ENCODE data around the gene DPYD. TPM values are rescaled to one million over a fixed set of nuclear protein-coding genes. Genes with fewer than 3 reads are reported as not detected.
"Not testable (repeated sequence)": the region's sequence is repeated elsewhere in the genome, so short reads cannot be mapped to it uniquely, and the experiment has no call there.

DPYD gene
- total and polyA plus RNA-seq, 4 donors, result 16.2 to 51.3 (median 29.1) TPM

DNA sequence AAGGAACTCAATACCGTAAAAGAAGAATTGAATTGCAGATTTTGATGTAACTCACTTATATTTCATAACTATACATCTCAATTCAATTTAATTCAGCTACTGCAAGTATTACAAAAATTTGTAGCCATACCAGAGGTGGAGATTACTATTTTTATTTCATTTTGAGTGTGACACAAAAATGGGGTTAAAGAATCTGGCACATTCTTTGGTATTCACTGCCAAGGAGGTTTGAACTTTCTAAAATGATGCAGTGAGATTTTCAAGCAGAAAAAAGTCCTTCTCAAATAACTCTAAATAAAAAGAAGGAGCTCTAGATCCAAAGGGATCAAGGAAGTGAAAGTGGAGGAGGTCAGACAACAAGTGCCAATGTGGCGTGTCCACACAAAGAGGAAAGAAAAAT lies 569.0 kb downstream of the DPYD start:
- no peak overlapping the region for H3K27ac ChIP-seq (ENCODE audit: low read depth in 1 of 2, low read length in 2 of 2)
- WGBS, 2 donors, result 53 to 57% methylated on average over 2 of the region's 2 CpGs
- intact Hi-C loops (cut with DNase I), result no loop called here
- no peaks in the 10 kb centered on the region for H3K36me3 ChIP-seq (ENCODE audit: control insufficient read depth in 1 of 2, insufficient read depth in 2 of 2, low read length in 1 of 2)
- H3K4me3 ChIP-seq (ENCODE audit: low read length in 2 of 2), result no peak overlapping the region
- H3K9me3 ChIP-seq (ENCODE audit: control insufficient read depth, low read length), result no peaks in the 10 kb centered on the region
- ATAC-seq (ENCODE audit: low FRiP score), result no peak
- H3K4me1 ChIP-seq (ENCODE audit: control insufficient read depth in 1 of 2, insufficient read depth in 2 of 2, low read length in 2 of 2), result no peaks in the 10 kb centered on the region
- DNase-seq, result no peak
- H3K27me3 ChIP-seq (ENCODE audit: control insufficient read depth in 1 of 2, insufficient read depth in 2 of 2, low read length in 1 of 2), result no peaks in the 10 kb centered on the region

GRCh38 chr1:97350662-97351061 lies 570.2 kb downstream of the DPYD start:
- H3K27me3 ChIP-seq (ENCODE audit: control insufficient read depth in 1 of 2, insufficient read depth in 2 of 2, low read length in 1 of 2), result no peaks in the 10 kb centered on the region
- ATAC-seq (ENCODE audit: low FRiP score), result no peak
- H3K27ac ChIP-seq (ENCODE audit: low read depth in 1 of 2, low read length in 2 of 2), result no peak overlapping the region

GRCh38 chr1:97350241-97350640 lies 570.6 kb downstream of the DPYD start:
- no peaks in the 10 kb centered on the region for H3K27me3 ChIP-seq (ENCODE audit: control insufficient read depth in 1 of 2, insufficient read depth in 2 of 2, low read length in 1 of 2)
- H3K36me3 ChIP-seq (ENCODE audit: control insufficient read depth in 1 of 2, insufficient read depth in 2 of 2, low read length in 1 of 2), result no peaks in the 10 kb centered on the region
- no peak for DNase-seq
- no peak overlapping the region for H3K4me3 ChIP-seq (ENCODE audit: low read length in 2 of 2)
- H3K9me3 ChIP-seq (ENCODE audit: control insufficient read depth, low read length), result no peaks in the 10 kb centered on the region
- ATAC-seq (ENCODE audit: low FRiP score), result no peak
- no peak overlapping the region for H3K27ac ChIP-seq (ENCODE audit: low read depth in 1 of 2, low read length in 2 of 2)
- no peaks in the 10 kb centered on the region for H3K4me1 ChIP-seq (ENCODE audit: control insufficient read depth in 1 of 2, insufficient read depth in 2 of 2, low read length in 2 of 2)
- intact Hi-C loops (cut with DNase I), result no loop called here

More at GRCh38 chr1:97350662-97351061, 570.2 kb downstream of the DPYD start:
- Histone ChIP-seq H3K9me3 (ENCODE audit: control insufficient read depth, low read length) (no peaks in the 10 kb centered on the region), H3K36me3 (ENCODE audit: control insufficient read depth in 1 of 2, insufficient read depth in 2 of 2, low read length in 1 of 2) (no peaks in the 10 kb centered on the region), H3K4me1 (ENCODE audit: control insufficient read depth in 1 of 2, insufficient read depth in 2 of 2, low read length in 2 of 2) (no peaks in the 10 kb centered on the region), H3K4me3 (ENCODE audit: low read length in 2 of 2) (no peak overlapping the region)
- WGBS, 2 donors, result 38 to 53% methylated on average over 2 of the region's 2 CpGs
- DNase-seq, result no peak
- intact Hi-C loops (cut with DNase I), result no loop called here

DNA sequence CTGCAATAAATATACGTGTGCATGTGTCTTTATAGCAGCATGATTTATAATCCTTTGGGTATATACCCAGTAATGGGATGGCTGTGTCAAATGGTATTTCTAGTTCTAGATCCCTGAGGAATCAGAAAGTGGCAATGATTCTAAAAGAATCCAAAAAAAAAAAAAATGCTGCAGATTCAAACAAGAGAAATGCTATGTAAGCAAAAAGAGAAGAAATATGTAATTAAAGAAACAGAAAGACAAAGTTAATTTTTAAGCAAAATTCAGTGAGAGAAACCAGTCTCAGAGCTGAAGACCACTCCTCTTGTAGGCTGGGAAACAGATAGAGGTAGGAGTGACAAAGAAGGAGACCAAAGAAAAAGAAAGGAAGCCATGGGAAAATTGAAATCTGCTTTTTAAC lies 571.0 kb downstream of the DPYD start:
- H3K27me3 ChIP-seq (ENCODE audit: control insufficient read depth in 1 of 2, insufficient read depth in 2 of 2, low read length in 1 of 2); H3K9me3 ChIP-seq (ENCODE audit: control insufficient read depth, low read length); H3K36me3 ChIP-seq (ENCODE audit: control insufficient read depth in 1 of 2, insufficient read depth in 2 of 2, low read length in 1 of 2); DNase-seq; H3K4me1 ChIP-seq (ENCODE audit: control insufficient read depth in 1 of 2, insufficient read depth in 2 of 2, low read length in 2 of 2); ATAC-seq (ENCODE audit: low FRiP score); H3K27ac ChIP-seq (ENCODE audit: low read depth in 1 of 2, low read length in 2 of 2); intact Hi-C loops (cut with DNase I); H3K4me3 ChIP-seq (ENCODE audit: low read length in 2 of 2): not testable (repeated sequence)
- no CpG with 5 or more reads among the region's 1 CpG for WGBS, 2 donors

DNA sequence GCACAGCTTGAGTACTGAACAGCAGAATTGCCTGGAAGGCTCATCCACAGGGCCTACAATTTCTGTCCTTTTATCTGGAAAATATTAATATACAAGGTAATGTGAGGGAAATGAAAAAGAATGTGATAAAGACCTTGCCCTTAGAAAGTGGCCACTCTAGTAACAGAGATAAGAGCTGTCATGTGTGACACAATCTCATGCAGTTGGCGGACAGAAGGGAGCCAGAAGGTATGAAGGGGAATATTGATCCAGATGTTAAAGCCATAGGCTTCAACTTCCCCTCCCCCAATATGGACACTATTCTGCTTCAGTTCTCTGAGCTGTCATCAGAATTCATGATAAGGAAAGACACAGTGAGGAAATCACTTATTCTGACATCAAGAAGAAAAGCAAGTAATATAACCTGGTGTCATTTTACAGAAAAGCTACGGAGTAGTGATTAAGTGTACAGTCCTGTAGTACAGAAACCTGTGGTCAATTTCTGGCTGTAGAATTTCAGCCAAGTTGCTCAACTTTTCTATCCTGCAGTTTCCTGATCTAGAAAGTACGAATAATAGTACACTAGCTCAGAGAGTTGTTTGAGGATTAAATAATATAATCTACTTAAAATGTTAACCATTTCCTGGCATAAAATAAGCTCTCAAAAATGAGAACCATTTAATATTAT lies 572.1 kb downstream of the DPYD start:
- WGBS, 2 donors, result 72 to 81% methylated on average over 3 of the region's 3 CpGs
- no peak overlapping the region for H3K27ac ChIP-seq (ENCODE audit: low read depth in 1 of 2, low read length in 2 of 2)
- H3K9me3 ChIP-seq (ENCODE audit: control insufficient read depth, low read length), result no peaks in the 10 kb centered on the region
- no peak overlapping the region for H3K4me3 ChIP-seq (ENCODE audit: low read length in 2 of 2)
- no peaks in the 10 kb centered on the region for H3K27me3 ChIP-seq (ENCODE audit: control insufficient read depth in 1 of 2, insufficient read depth in 2 of 2, low read length in 1 of 2)
- no peaks in the 10 kb centered on the region for H3K4me1 ChIP-seq (ENCODE audit: control insufficient read depth in 1 of 2, insufficient read depth in 2 of 2, low read length in 2 of 2)
- H3K36me3 ChIP-seq (ENCODE audit: control insufficient read depth in 1 of 2, insufficient read depth in 2 of 2, low read length in 1 of 2), result no peaks in the 10 kb centered on the region
- no peak for ATAC-seq (ENCODE audit: low FRiP score)
- intact Hi-C loops (cut with DNase I), result no loop called here
- no peak for DNase-seq

DNA sequence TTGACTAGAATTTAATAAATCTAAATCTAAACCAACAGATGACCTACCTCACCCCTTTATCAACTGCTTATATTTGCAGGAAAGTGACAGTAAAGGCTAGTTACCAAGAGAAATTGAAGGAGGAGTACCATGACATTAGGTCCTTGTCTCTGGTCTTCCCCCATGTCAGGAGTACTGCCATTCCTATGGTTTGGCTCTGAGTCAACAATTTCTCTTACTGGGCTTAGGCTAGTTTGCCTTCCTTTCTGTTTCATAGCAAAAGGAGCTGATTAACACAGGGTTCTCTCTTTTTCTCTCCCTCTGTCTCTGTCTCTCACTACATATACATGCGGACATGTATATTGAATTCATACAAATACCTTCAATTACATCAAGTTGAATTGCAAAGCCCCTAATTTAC lies 579.9 kb downstream of the DPYD start:
- no peaks in the 10 kb centered on the region for H3K36me3 ChIP-seq (ENCODE audit: control insufficient read depth in 1 of 2, insufficient read depth in 2 of 2, low read length in 1 of 2)
- DNase-seq (no peak), ATAC-seq (ENCODE audit: low FRiP score) (no peak)
- intact Hi-C loops (cut with DNase I), result no loop called here
- H3K27ac ChIP-seq (ENCODE audit: low read depth in 1 of 2, low read length in 2 of 2), result no peak overlapping the region
- H3K4me1 ChIP-seq (ENCODE audit: control insufficient read depth in 1 of 2, insufficient read depth in 2 of 2, low read length in 2 of 2), result no peaks in the 10 kb centered on the region
- no peaks in the 10 kb centered on the region for H3K9me3 ChIP-seq (ENCODE audit: control insufficient read depth, low read length)
- 87 to 96% methylated on average over 1 of the region's 1 CpG for WGBS, 2 donors
- H3K27me3 ChIP-seq (ENCODE audit: control insufficient read depth in 1 of 2, insufficient read depth in 2 of 2, low read length in 1 of 2), result no peaks in the 10 kb centered on the region
- H3K4me3 ChIP-seq (ENCODE audit: low read length in 2 of 2), result no peak overlapping the region

DNA sequence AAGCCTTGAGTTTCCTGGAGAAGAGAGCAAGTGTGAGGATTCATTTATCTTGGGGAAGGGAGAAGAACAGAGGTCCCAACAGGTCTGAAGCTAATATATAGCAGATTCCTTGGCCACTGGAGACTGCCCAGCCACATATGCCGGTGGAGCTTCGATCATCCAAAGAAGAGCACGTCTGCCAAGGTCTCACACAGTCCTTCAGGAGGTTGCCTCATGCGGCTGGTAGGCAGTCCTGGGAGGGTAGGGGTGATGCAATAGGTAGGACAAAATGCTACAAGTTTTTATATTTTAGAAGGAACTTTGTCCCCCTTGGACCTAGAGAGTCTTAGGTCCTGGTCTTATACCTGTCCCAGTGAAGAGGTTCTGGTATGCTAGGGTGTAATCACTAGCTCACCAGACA lies 582.5 kb downstream of the DPYD start:
- intact Hi-C loops (cut with DNase I), result no loop called here
- Histone ChIP-seq H3K27me3 (ENCODE audit: control insufficient read depth in 1 of 2, insufficient read depth in 2 of 2, low read length in 1 of 2) (no peaks in the 10 kb centered on the region), H3K9me3 (ENCODE audit: control insufficient read depth, low read length) (no peaks in the 10 kb centered on the region), H3K4me3 (ENCODE audit: low read length in 2 of 2) (no peak overlapping the region), H3K27ac (ENCODE audit: low read depth in 1 of 2, low read length in 2 of 2) (no peak overlapping the region), H3K36me3 (ENCODE audit: control insufficient read depth in 1 of 2, insufficient read depth in 2 of 2, low read length in 1 of 2) (no peaks in the 10 kb centered on the region), H3K4me1 (ENCODE audit: control insufficient read depth in 1 of 2, insufficient read depth in 2 of 2, low read length in 2 of 2) (peaks cover 0 to 4% of the 10 kb centered on the region in 2 donors)
- 96 to 98% methylated on average over 4 of the region's 4 CpGs for WGBS, 2 donors
- no peak for ATAC-seq (ENCODE audit: low FRiP score)
- no peak for DNase-seq

GRCh38 chr1:97337250-97338030 lies 583.4 kb downstream of the DPYD start:
- 80 to 88% methylated on average over 6 of the region's 6 CpGs for WGBS, 2 donors
- Histone ChIP-seq H3K36me3 (ENCODE audit: control insufficient read depth in 1 of 2, insufficient read depth in 2 of 2, low read length in 1 of 2) (no peaks in the 10 kb centered on the region), H3K27ac (ENCODE audit: low read depth in 1 of 2, low read length in 2 of 2) (no peak overlapping the region), H3K4me3 (ENCODE audit: low read length in 2 of 2) (no peak overlapping the region), H3K4me1 (ENCODE audit: control insufficient read depth in 1 of 2, insufficient read depth in 2 of 2, low read length in 2 of 2) (peaks cover 0 to 4% of the 10 kb centered on the region in 2 donors), H3K27me3 (ENCODE audit: control insufficient read depth in 1 of 2, insufficient read depth in 2 of 2, low read length in 1 of 2) (no peaks in the 10 kb centered on the region), H3K9me3 (ENCODE audit: control insufficient read depth, low read length) (no peaks in the 10 kb centered on the region)
- intact Hi-C loops (cut with DNase I), result no loop called here
- ATAC-seq (ENCODE audit: low FRiP score) (no peak), DNase-seq (no peak)

- intact Hi-C loops (cut with DNase I), result no loop called here
- ATAC-seq (ENCODE audit: low FRiP score), result no peak
- DNase-seq, result no peak
- no peaks in the 10 kb centered on the region for H3K9me3 ChIP-seq (ENCODE audit: control insufficient read depth, low read length)
- H3K27me3 ChIP-seq (ENCODE audit: control insufficient read depth in 1 of 2, insufficient read depth in 2 of 2, low read length in 1 of 2), result no peaks in the 10 kb centered on the region
- WGBS, 2 donors, result 52 to 61% methylated on average over 4 of the region's 4 CpGs
- no peak overlapping the region for H3K4me3 ChIP-seq (ENCODE audit: low read length in 2 of 2)
- H3K27ac ChIP-seq (ENCODE audit: low read depth in 1 of 2, low read length in 2 of 2), result no peak overlapping the region
- H3K36me3 ChIP-seq (ENCODE audit: control insufficient read depth in 1 of 2, insufficient read depth in 2 of 2, low read length in 1 of 2), result no peaks in the 10 kb centered on the region
- H3K4me1 ChIP-seq (ENCODE audit: control insufficient read depth in 1 of 2, insufficient read depth in 2 of 2, low read length in 2 of 2), result peaks cover 0 to 4% of the 10 kb centered on the region in 2 donors
These were observed 586.4 kb downstream of the DPYD start for GRCh38 chr1:97334454-97334853.
